B cell (primary cell): ENCODE data around the gene LEMD3. TPM values are rescaled to one million over a fixed set of nuclear protein-coding genes. Genes with fewer than 3 reads are reported as not detected.

ENCODE experiments used
- ATAC-seq: fragments of 200-7000 bp; cut with Tn5 transposase; one replicate; pipeline ENCODE4 v1.10.0; 2021; ENCODE audit warnings: low read depth, mild to moderate bottlenecking, moderate number of reproducible peaks, moderate library complexity
- CTCF ChIA-PET: fragments of 350-600 bp; sonication (Branson Sonifier 250); formaldehyde crosslinking; loops from one replicate; lab custom pipeline; 2021; ENCODE audit warnings: antibody characterized with exemption, inconsistent platforms; lab: Charles Lee
- POLR2A ChIA-PET: fragments of 350-600 bp; sonication (Branson Sonifier 250); formaldehyde crosslinking; loops from one replicate; lab custom pipeline; 2021; ENCODE audit warnings: antibody characterized with exemption; lab: Charles Lee
- DNase-seq: peaks from one replicate; pipeline ENCODE4 v3.0.0; 2013
- H2AFZ ChIP-seq: 2 replicates; pipeline ENCODE4 v1.6.1; 2012; ENCODE audit warnings: mild to moderate bottlenecking, low read depth, low read length; ENCODE audit not compliant: insufficient read depth, poor library complexity, severe bottlenecking
- H3K27ac ChIP-seq, 2 donors: 1 replicate in 1 of 2; 2 replicates in 1 of 2; pipeline ENCODE4 v1.5.1; 2012 to 2013; ENCODE audit warnings: low read length in 2 of 2, mild to moderate bottlenecking in 2 of 2, moderate library complexity in 1 of 2
- H3K27me3 ChIP-seq, 4 experiments: fragments of 200-600 bp in 1 of 4; sonication (generic) in 1 of 4; replicated peaks in 1 of 4; 1 replicate in 2 of 4; 2 replicates in 2 of 4; pipeline versions ENCODE4 v1.6.1 to v1.7.0; 2013 to 2016; ENCODE audit warnings: low read length in 3 of 4, mild to moderate bottlenecking in 2 of 4, mixed read lengths in 1 of 4, moderate library complexity in 1 of 4; ENCODE audit not compliant: insufficient read depth in 4 of 4, control insufficient read depth in 3 of 4; ENCODE audit errors: control extremely low read depth in 1 of 4
- H3K36me3 ChIP-seq, 2 experiments: replicated peaks in 1 of 2; 1 replicate in 1 of 2; 2 replicates in 1 of 2; pipeline versions ENCODE4 v1.6.1 to v1.7.1; 2013; ENCODE audit warnings: low read length in 1 of 2; ENCODE audit not compliant: insufficient read depth in 2 of 2, control insufficient read depth in 1 of 2; ENCODE audit errors: control extremely low read depth in 1 of 2, extremely low read depth in 1 of 2
- H3K4me1 ChIP-seq, 2 donors: fragments of 200-600 bp in 1 of 2; sonication (generic) in 1 of 2; 1 replicate in 1 of 2; 2 replicates in 1 of 2; pipeline versions ENCODE4 v1.5.1 to v1.6.1; 2013 to 2017; ENCODE audit warnings: low read length in 2 of 2; ENCODE audit not compliant: control insufficient read depth in 2 of 2, insufficient read depth in 2 of 2
- H3K4me2 ChIP-seq: replicated peaks from 2 replicates; pipeline ENCODE3; 2012; ENCODE audit warnings: mild to moderate bottlenecking, low read depth, low read length; ENCODE audit not compliant: poor library complexity, severe bottlenecking
- H3K4me3 ChIP-seq, 5 experiments: fragments of 200-600 bp in 1 of 5; sonication (generic) in 1 of 5; 1 replicate in 3 of 5; 2 replicates in 2 of 5; pipeline versions ENCODE4 v1.5.1 to v1.7.0; 2011 to 2016; ENCODE audit warnings: low read length in 4 of 5, mild to moderate bottlenecking in 4 of 5, low read depth in 2 of 5, control low read depth in 1 of 5, moderate library complexity in 1 of 5; ENCODE audit not compliant: insufficient read depth in 1 of 5; ENCODE audit errors: control extremely low read depth in 1 of 5, extremely low read depth in 1 of 5
- H3K79me2 ChIP-seq: fragments of 200-600 bp; sonication (generic); one replicate; pipeline ENCODE4 v1.6.0; 2016; ENCODE audit warnings: low read length; ENCODE audit not compliant: control insufficient read depth, insufficient read depth
- H3K9ac ChIP-seq: fragments of 200-600 bp; sonication (generic); 2 replicates; pipeline ENCODE4 v1.6.1; 2017; ENCODE audit warnings: mild to moderate bottlenecking, low read length, moderate library complexity
- H3K9me3 ChIP-seq, 3 donors: one replicate each; pipeline versions ENCODE4 v1.6.1 to v1.7.1; 2013; ENCODE audit warnings: low read length in 2 of 3; ENCODE audit not compliant: control insufficient read depth in 2 of 3, insufficient read depth in 1 of 3; ENCODE audit errors: control extremely low read depth in 1 of 3
- H4K20me1 ChIP-seq: 2 replicates; pipeline ENCODE4 v1.6.0; 2012; ENCODE audit warnings: mild to moderate bottlenecking, low read length; ENCODE audit not compliant: insufficient read depth, control insufficient read depth, poor library complexity, severe bottlenecking
- H3K27ac Mint-ChIP-seq: one replicate; pipeline ENCODE4 v1.8.0; 2021; ENCODE audit warnings: mixed read lengths
- H3K27me3 Mint-ChIP-seq: one replicate; pipeline ENCODE4 v1.8.0; 2021; ENCODE audit warnings: mixed read lengths
- H3K4me1 Mint-ChIP-seq: one replicate; pipeline ENCODE4 v1.8.0; 2021; ENCODE audit warnings: mixed read lengths
- H3K4me3 Mint-ChIP-seq: one replicate; pipeline ENCODE4 v1.8.0; 2021; ENCODE audit warnings: mixed read lengths
- H3K9me3 Mint-ChIP-seq: one replicate; pipeline ENCODE4 v1.8.0; 2022; ENCODE audit warnings: mixed read lengths; ENCODE audit not compliant: insufficient read depth
- CTCF ChIP-seq: fragments of 200-600 bp; IDR thresholded peaks from one replicate; pipeline ENCODE4 v1.8.0; 2022; ENCODE audit warnings: antibody characterized with exemption, mild to moderate bottlenecking
- EZH2 ChIP-seq: IDR thresholded peaks from 2 replicates; pipeline ENCODE4 v1.6.1; 2012; ENCODE audit warnings: borderline replicate concordance, low read depth, mild to moderate bottlenecking, moderate library complexity, low read length; ENCODE audit not compliant: insufficient read depth, poor library complexity, severe bottlenecking
- WGBS: methylation state at CpG from one replicate; pipeline ENCODE4 v1.1.5; 2013; ENCODE audit warnings: missing lambda C conversion rate; ENCODE audit not compliant: insufficient coverage; 5-methylcytosine and 5-hydroxymethylcytosine counted together
- intact Hi-C: fragments of 100-400 bp; cut with micrococcal nuclease; formaldehyde crosslinking; loops from one replicate; pipeline ENCODE4 v1.10.0; 2022
- polyA plus RNA-seq: library from polyadenylated mRNA; depleted of rRNA; stranded (reverse); fragments of >200 nt; gene quantifications from 2 replicates; pipeline ENCODE4 v1.2.3, GENCODE V29; 2012
- total RNA-seq, 2 donors: library from RNA; stranded (reverse); fragments of 120-200 nt in 1 of 2; gene quantifications; 1 replicate in 1 of 2; 2 replicates in 1 of 2; pipeline versions ENCODE4 v1.2.3 to v1.2.4, GENCODE V29; 2013 to 2022

The LEMD3 gene
- total and polyA plus RNA-seq, 2 donors (not counting 1 experiment from before 2014, with no cell fraction given), result 19.4 to 71.8 TPM

GRCh38 chr12:65266408-65266807 lies 97.0 kb downstream of the LEMD3 start:
- Mint-ChIP-seq H3K27me3 (peaks cover 19% of the 10 kb centered on the region), H3K4me1 (no peaks in the 10 kb centered on the region), H3K27ac (no peak overlapping the region), H3K9me3 (no peaks in the 10 kb centered on the region), H3K4me3 (no peak overlapping the region)
- no peaks in the 10 kb centered on the region for H3K4me1 ChIP-seq
- H2AFZ ChIP-seq, result no peak overlapping the region
- H3K4me2 ChIP-seq, result no peak overlapping the region
- no peaks in the 10 kb centered on the region for H3K9me3 ChIP-seq
- no peak overlapping the region for H3K27ac ChIP-seq
- CTCF ChIA-PET, result no interaction called here
- H3K79me2 ChIP-seq, result no peaks in the 10 kb centered on the region
- H4K20me1 ChIP-seq, result no peaks in the 10 kb centered on the region
- no peak for ATAC-seq
- no peak for TF ChIP-seq CTCF
- TF ChIP-seq EZH2, result no peak
- no peak overlapping the region for H3K4me3 ChIP-seq
- intact Hi-C loops, result no loop called here
- H3K9ac ChIP-seq, result no peak overlapping the region
- no peaks in the 10 kb centered on the region for H3K27me3 ChIP-seq
- POLR2A ChIA-PET, result no interaction called here
- no peaks in the 10 kb centered on the region for H3K36me3 ChIP-seq
- DNase-seq, result no peak
- no CpG with 5 or more reads among the region's 3 CpGs for WGBS

- Histone ChIP-seq H2AFZ (no peak overlapping the region), H3K4me1 (no peaks in the 10 kb centered on the region), H3K4me2 (no peak overlapping the region), H3K27me3 (no peaks in the 10 kb centered on the region), H3K4me3 (no peak overlapping the region), H3K9me3 (no peaks in the 10 kb centered on the region), H3K36me3 (no peaks in the 10 kb centered on the region), H3K27ac (no peak overlapping the region), H3K9ac (no peak overlapping the region), H4K20me1 (no peaks in the 10 kb centered on the region), H3K79me2 (no peaks in the 10 kb centered on the region)
- Mint-ChIP-seq H3K4me1 (no peaks in the 10 kb centered on the region), H3K27ac (no peak overlapping the region), H3K27me3 (peaks cover 26% of the 10 kb centered on the region), H3K4me3 (no peak overlapping the region), H3K9me3 (no peaks in the 10 kb centered on the region)
- DNase-seq, result no peak
- intact Hi-C loops, result no loop called here
- CTCF ChIA-PET, result no interaction called here
- TF ChIP-seq CTCF (no peak), EZH2 (no peak)
- POLR2A ChIA-PET, result no interaction called here
- ATAC-seq, result no peak
- WGBS, result no CpG with 5 or more reads among the region's 1 CpG
These were observed 100.2 kb downstream of the LEMD3 start for GRCh38 chr12:65269603-65270002.
